Choroid plexus epithelial cell (primary cell): ENCODE data around the gene TNFSF4.

Experiments
- DNase-seq: peaks from one replicate; pipeline ENCODE4 v3.0.0-alpha.2; 2010; ENCODE audit warnings: low read depth
- H3K4me3 ChIP-seq: 2 replicates; pipeline ENCODE4 v1.5.1; 2011; ENCODE audit warnings: low read depth, mild to moderate bottlenecking, control low read depth, low read length, moderate library complexity
- CTCF ChIP-seq: conservative IDR thresholded peaks from 2 replicates; pipeline ENCODE4 v1.5.1; 2011; ENCODE audit warnings: low read depth, mild to moderate bottlenecking, control low read depth, inconsistent platforms, low read length, moderate library complexity

Gene TNFSF4

GRCh38 chr1:173206816-173207568 is at the start of gene TNFSF4:
TSS of gene TNFSF4 (minus strand) at chr1:173207331. CDS start at chr1:173207176, 155 bp downstream.
- DNase-seq: no peak
- no peak for TF ChIP-seq CTCF
- H3K4me3 ChIP-seq: no peak within 1 kb of the TSS

GRCh38 chr1:173255214-173255813 is 48.2 kb upstream of the TNFSF4 start:
- peak; percentile 79 for DNase-seq
- peak; percentile 86 for TF ChIP-seq CTCF
- no peak overlapping the region for H3K4me3 ChIP-seq

- no peak overlapping the region for H3K4me3 ChIP-seq
- DNase-seq: peak; percentile 64
- no peak for TF ChIP-seq CTCF
These were observed 45.9 kb upstream of the TNFSF4 start for GRCh38 chr1:173253046-173253445.

- DNase-seq: peak; percentile 32
- H3K4me3 ChIP-seq: no peak overlapping the region
- TF ChIP-seq CTCF: no peak
These were observed 42.2 kb upstream of the TNFSF4 start for GRCh38 chr1:173249349-173249748.

- DNase-seq: no peak
- no peak for TF ChIP-seq CTCF
- H3K4me3 ChIP-seq: no peak overlapping the region
These were observed 41.3 kb upstream of the TNFSF4 start for GRCh38 chr1:173248247-173248940.

GRCh38 chr1:173245892-173246291 is 38.8 kb upstream of the TNFSF4 start:
- H3K4me3 ChIP-seq: no peak overlapping the region
- DNase-seq: no peak

More at GRCh38 chr1:173245892-173246291, 38.8 kb upstream of the TNFSF4 start:
- TF ChIP-seq CTCF: no peak
